ENCODE data around the gene BACE1-AS.

BACE1-AS gene

DNA sequence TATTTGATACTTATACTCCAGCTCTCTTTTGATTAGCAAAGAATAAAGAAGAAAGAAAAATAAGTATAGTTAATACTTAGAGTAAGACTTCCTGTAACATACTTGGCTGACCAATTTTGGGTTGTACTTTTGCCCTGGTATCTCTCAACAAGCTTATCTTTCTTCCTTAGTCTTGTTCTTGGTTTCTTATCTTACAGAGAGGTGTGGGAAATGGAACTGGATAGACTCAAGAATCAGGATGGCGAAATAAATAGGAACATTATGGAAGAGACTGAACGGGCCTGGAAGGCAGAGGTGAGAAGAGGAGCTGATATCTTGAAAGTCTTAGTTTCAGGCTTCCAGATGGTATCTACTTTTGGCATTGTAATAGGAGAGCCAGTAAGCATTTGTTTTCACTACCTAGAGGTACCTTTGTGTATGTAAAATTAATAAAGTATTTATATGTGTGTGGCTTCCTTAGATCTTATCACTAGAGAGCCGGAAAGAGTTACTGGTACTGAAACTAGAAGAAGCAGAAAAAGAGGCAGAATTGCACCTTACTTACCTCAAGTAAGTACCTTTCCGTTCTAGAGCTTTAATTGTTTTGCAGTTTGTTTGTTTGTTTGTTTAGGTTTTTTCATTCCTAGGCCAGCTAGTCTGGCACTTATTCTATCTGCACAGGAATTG lies 11.3 kb upstream of the BACE1-AS start:
- DNase-seq (ENCODE audit: low read depth) = no peak
- TF ChIP-seq, protein P1, sequence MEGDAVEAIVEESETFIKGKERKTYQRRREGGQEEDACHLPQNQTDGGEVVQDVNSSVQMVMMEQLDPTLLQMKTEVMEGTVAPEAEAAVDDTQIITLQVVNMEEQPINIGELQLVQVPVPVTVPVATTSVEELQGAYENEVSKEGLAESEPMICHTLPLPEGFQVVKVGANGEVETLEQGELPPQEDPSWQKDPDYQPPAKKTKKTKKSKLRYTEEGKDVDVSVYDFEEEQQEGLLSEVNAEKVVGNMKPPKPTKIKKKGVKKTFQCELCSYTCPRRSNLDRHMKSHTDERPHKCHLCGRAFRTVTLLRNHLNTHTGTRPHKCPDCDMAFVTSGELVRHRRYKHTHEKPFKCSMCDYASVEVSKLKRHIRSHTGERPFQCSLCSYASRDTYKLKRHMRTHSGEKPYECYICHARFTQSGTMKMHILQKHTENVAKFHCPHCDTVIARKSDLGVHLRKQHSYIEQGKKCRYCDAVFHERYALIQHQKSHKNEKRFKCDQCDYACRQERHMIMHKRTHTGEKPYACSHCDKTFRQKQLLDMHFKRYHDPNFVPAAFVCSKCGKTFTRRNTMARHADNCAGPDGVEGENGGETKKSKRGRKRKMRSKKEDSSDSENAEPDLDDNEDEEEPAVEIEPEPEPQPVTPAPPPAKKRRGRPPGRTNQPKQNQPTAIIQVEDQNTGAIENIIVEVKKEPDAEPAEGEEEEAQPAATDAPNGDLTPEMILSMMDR (IDR thresholded peaks at IDR 0.05; ENCODE audit: low read depth, low read length, missing control alignments) = no peak
- H3K4me3 ChIP-seq (ENCODE audit: low read depth, low read length) = no peak overlapping the region

- TF ChIP-seq, protein P1 (IDR thresholded peaks at IDR 0.05; ENCODE audit: low read depth, low read length, missing control alignments) = no peak
- DNase-seq (ENCODE audit: low read depth) = no peak
- H3K4me3 ChIP-seq (ENCODE audit: low read depth, low read length) = no peak overlapping the region
These were observed 10.0 kb upstream of the BACE1-AS start for GRCh38 chr11:117281159-117281558.

DNA sequence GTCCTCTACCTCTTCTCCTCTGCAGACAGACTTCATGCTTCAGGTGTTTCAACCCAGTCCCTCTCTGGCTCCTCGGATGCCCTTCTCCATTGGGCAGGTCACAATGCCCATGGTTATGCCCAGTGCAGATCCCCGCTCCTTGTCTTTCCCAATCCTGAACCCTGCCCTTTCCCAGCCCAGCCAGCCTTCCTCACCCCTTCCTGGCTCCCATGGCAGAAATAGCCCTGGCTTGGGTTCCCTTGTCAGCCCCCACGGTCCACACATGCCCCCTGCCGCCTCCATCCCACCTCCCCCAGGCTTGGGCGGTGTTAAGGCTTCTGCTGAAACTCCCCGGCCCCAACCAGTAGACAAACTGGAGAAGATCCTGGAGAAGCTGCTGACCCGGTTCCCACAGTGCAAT lies 9.3 kb upstream of the BACE1-AS start:
- TF ChIP-seq, protein P1 (IDR thresholded peaks at IDR 0.05; ENCODE audit: low read depth, low read length, missing control alignments) = no peak
- no peak overlapping the region for H3K4me3 ChIP-seq (ENCODE audit: low read depth, low read length)
- DNase-seq (ENCODE audit: low read depth) = no peak

- DNase-seq (ENCODE audit: low read depth) = no peak
- TF ChIP-seq, protein P1 (IDR thresholded peaks at IDR 0.05; ENCODE audit: low read depth, low read length, missing control alignments) = no peak
- H3K4me3 ChIP-seq (ENCODE audit: low read depth, low read length) = no peak overlapping the region
These were observed 8.2 kb upstream of the BACE1-AS start for GRCh38 chr11:117282956-117283355.

GRCh38 chr11:117284053-117284452 lies 7.1 kb upstream of the BACE1-AS start:
- TF ChIP-seq, protein P1 (IDR thresholded peaks at IDR 0.05; ENCODE audit: low read depth, low read length, missing control alignments) = no peak
- DNase-seq (ENCODE audit: low read depth) = no peak
- no peak overlapping the region for H3K4me3 ChIP-seq (ENCODE audit: low read depth, low read length)

DNA sequence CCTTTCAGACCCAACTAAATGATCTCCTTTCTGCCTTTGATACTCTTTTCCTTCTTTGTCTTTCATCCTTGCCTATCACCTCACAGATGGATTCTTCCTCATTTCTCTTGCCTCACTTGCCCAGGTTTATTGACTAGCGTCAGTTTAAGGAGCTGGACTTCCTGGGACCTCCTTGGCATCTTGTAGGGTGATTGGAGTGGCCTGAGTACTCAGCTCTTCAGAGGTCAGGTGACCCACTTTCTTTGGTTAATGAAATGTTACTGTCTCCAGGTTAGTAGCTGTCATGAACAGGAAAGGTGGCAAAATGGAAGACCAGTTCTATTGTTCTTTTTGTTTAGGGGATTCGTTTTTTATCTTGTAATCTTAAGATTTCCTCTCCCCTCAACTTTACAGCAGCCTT lies 4.6 kb upstream of the BACE1-AS start:
- no peak for DNase-seq (ENCODE audit: low read depth)
- H3K4me3 ChIP-seq (ENCODE audit: low read depth, low read length) = no peak overlapping the region
- TF ChIP-seq, protein P1 (IDR thresholded peaks at IDR 0.05; ENCODE audit: low read depth, low read length, missing control alignments) = no peak

DNA sequence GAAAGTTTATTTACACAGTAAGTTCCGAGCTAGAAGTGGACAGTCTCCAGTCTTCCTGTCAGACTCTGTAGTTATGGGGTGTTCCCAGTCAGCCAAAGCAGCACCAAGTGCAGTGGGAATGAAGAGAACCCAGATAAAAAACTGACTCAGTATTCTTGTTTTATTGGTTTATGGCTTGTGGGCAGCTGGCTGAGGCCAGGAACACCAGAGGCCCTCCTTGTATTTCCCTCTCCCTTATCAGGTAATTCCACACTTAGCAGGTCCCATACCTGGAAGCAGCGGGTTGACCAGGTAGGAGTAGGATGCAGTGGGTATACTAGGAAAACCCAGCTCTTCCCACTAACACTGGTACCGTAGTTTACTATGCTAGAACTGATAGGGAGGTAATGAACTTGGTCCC lies 3.5 kb upstream of the BACE1-AS start:
- H3K4me3 ChIP-seq (ENCODE audit: low read depth, low read length) = no peak overlapping the region
- TF ChIP-seq, protein P1 (IDR thresholded peaks at IDR 0.05; ENCODE audit: low read depth, low read length, missing control alignments) = no peak
- no peak for DNase-seq (ENCODE audit: low read depth)

Measured in GM12864 (cell line).